HepG2 (cell line): ENCODE data around the gene COL4A3. TPM values are rescaled to one million over a fixed set of nuclear protein-coding genes. Genes with fewer than 3 reads are reported as not detected.

Source experiments
- HDAC1 ChIP-seq: sonication (generic); formaldehyde crosslinking; IDR thresholded peaks from 2 replicates; pipeline ENCODE4 v1.5.1; 2020; ENCODE audit warnings: mild to moderate bottlenecking, missing genetic modification reagents
- HDAC6 ChIP-seq: fragments of 200-600 bp; sonication (generic); IDR thresholded peaks from 2 replicates; pipeline ENCODE4 v1.7.0; 2017; ENCODE audit warnings: mild to moderate bottlenecking, antibody characterized with exemption, low read length, low read depth
- PAF1 ChIP-seq: IDR thresholded peaks from 2 replicates; pipeline ENCODE4 v1.6.1; 2016; ENCODE audit warnings: missing genetic modification reagents, missing compliant biosample characterization
- PRPF4 ChIP-seq: fragments of 200-400 bp; formaldehyde crosslinking; IDR thresholded peaks from 2 replicates; pipeline ENCODE4 v1.6.1; 2016; ENCODE audit warnings: low read length, low read depth; ENCODE audit not compliant: poor library complexity, severe bottlenecking
- RAD51 ChIP-seq: fragments of 450-650 bp; IDR thresholded peaks from 2 replicates; pipeline ENCODE4 v1.6.1; 2016; ENCODE audit warnings: borderline replicate concordance
- TCF12 ChIP-seq, 2 experiments: fragments of 450-650 bp in 1 of 2; sonication (generic) in 1 of 2; formaldehyde crosslinking in 1 of 2; IDR thresholded peaks; 2 replicates each; pipeline versions ENCODE4 v1.6.1 to v1.8.0; 2017 to 2022; ENCODE audit warnings: antibody characterized with exemption in 1 of 2, mild to moderate bottlenecking in 1 of 2, missing genetic modification reagents in 1 of 2, moderate library complexity in 1 of 2
- ZC3H13 ChIP-seq: sonication (generic); formaldehyde crosslinking; IDR thresholded peaks from 2 replicates; pipeline ENCODE4 v1.8.1; 2023; ENCODE audit warnings: mild to moderate bottlenecking, missing genetic modification reagents, moderate library complexity
- ZIK1 ChIP-seq: sonication (generic); formaldehyde crosslinking; IDR thresholded peaks from 2 replicates; pipeline ENCODE4 v1.5.0; 2020; ENCODE audit warnings: mild to moderate bottlenecking, low read depth, missing genetic modification reagents, borderline replicate concordance
- ZNF567 ChIP-seq: sonication (generic); formaldehyde crosslinking; IDR thresholded peaks from 2 replicates; pipeline ENCODE4 v1.8.1; 2023; ENCODE audit warnings: mild to moderate bottlenecking, missing genetic modification reagents, borderline replicate concordance
- ZNF598 ChIP-seq: sonication (generic); formaldehyde crosslinking; IDR thresholded peaks from 2 replicates; pipeline ENCODE4 v1.5.1; 2020; ENCODE audit warnings: mild to moderate bottlenecking, missing genetic modification reagents, borderline replicate concordance
- ZNF841 ChIP-seq: sonication (generic); formaldehyde crosslinking; IDR thresholded peaks from 2 replicates; pipeline ENCODE4 v1.8.1; 2023; ENCODE audit warnings: missing genetic modification reagents, borderline replicate concordance
- polyA plus RNA-seq, 8 experiments: library from polyadenylated mRNA; depleted of rRNA in 3 of 8; stranded (reverse) in 7 of 8; unstranded in 1 of 8; fragments of >200 nt; fragmentation: Illumina TruSeq in 4 of 8; extraction: Trizol in 4 of 8; gene quantifications; 2 replicates each; pipeline versions ENCODE4 v1.2.1 to v1.2.3, GENCODE V29; 2011 to 2016; ENCODE audit warnings: low read depth in 4 of 8, missing spikeins in 1 of 8, mixed read lengths in 1 of 8; ENCODE audit not compliant: insufficient read depth in 1 of 8
- total RNA-seq, 5 experiments: library from RNA; depleted of rRNA; stranded (reverse); fragments of >200 nt; fragmentation: Illumina TruSeq; extraction: Trizol; gene quantifications; 2 replicates each; pipeline ENCODE4 v1.2.3, GENCODE V29; 2016; ENCODE audit warnings: low read depth in 1 of 5
- TF ChIP-seq, protein P1 (sequence below), 2 experiments: sonication (generic) in 1 of 2; formaldehyde crosslinking in 1 of 2; IDR thresholded peaks; 2 replicates each; pipeline versions ENCODE4 v1.6.1 to v1.9.0; 2014 to 2022; ENCODE audit warnings: antibody characterized with exemption in 1 of 2, borderline replicate concordance in 1 of 2, inconsistent platforms in 1 of 2, low read depth in 1 of 2, missing genetic modification reagents in 1 of 2

The COL4A3 gene
- total and polyA plus RNA-seq, 2 of the 13 experiments (the other 11 are each of a cell fraction or from before 2014, with no cell fraction given) = 0.02 TPM; not detected in 1

- TF ChIP-seq, protein P1, sequence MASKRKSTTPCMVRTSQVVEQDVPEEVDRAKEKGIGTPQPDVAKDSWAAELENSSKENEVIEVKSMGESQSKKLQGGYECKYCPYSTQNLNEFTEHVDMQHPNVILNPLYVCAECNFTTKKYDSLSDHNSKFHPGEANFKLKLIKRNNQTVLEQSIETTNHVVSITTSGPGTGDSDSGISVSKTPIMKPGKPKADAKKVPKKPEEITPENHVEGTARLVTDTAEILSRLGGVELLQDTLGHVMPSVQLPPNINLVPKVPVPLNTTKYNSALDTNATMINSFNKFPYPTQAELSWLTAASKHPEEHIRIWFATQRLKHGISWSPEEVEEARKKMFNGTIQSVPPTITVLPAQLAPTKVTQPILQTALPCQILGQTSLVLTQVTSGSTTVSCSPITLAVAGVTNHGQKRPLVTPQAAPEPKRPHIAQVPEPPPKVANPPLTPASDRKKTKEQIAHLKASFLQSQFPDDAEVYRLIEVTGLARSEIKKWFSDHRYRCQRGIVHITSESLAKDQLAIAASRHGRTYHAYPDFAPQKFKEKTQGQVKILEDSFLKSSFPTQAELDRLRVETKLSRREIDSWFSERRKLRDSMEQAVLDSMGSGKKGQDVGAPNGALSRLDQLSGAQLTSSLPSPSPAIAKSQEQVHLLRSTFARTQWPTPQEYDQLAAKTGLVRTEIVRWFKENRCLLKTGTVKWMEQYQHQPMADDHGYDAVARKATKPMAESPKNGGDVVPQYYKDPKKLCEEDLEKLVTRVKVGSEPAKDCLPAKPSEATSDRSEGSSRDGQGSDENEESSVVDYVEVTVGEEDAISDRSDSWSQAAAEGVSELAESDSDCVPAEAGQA (IDR thresholded peaks at IDR 0.05; ENCODE audit: low read depth) = no peak
- TF ChIP-seq, protein P1 (CRISPR knock-in tag; IDR thresholded peaks at IDR 0.05; ENCODE audit: borderline replicate concordance) = no peak
- TF ChIP-seq PAF1 (CRISPR knock-in tag) = no peak
- TF ChIP-seq HDAC6 = no peak
- TF ChIP-seq ZNF567 = no peak
- TF ChIP-seq TCF12 (IDR thresholded peaks at IDR 0.05) = no peak
- no peak for TF ChIP-seq TCF12 (CRISPR knock-in tag; IDR thresholded peaks at IDR 0.05)
- no peak for TF ChIP-seq ZIK1 (CRISPR knock-in tag)
- TF ChIP-seq ZNF841 (CRISPR knock-in tag) = peak; percentile 51; the same call in 1 of the 2 replicates
- no peak for TF ChIP-seq HDAC1 (CRISPR knock-in tag)
- TF ChIP-seq RAD51 = no peak
- peak; percentile 46 for TF ChIP-seq PRPF4
- TF ChIP-seq ZNF598 (CRISPR knock-in tag) = no peak
- peak; percentile 18; the same call in 1 of the 2 replicates for TF ChIP-seq ZC3H13 (CRISPR knock-in tag)
Measured at GRCh38 chr2:227324642-227324994, 160.2 kb downstream of the COL4A3 start (continued).
